Chondrocyte (in vitro differentiated cells): ENCODE results near the gene PRSS56. TPM values are rescaled to one million over a fixed set of nuclear protein-coding genes. Genes with fewer than 3 reads are reported as not detected.

Experiments used
- DNase-seq: peaks from one replicate; pipeline ENCODE4 v3.0.0; 2021; ENCODE audit warnings: mixed read lengths, low spot score
- H3K27ac Mint-ChIP-seq: one replicate; pipeline ENCODE4 v1.8.0; 2021; ENCODE audit warnings: mild to moderate bottlenecking, moderate library complexity, mixed read lengths; ENCODE audit not compliant: unreplicated experiment
- H3K27me3 Mint-ChIP-seq: 2 replicates; pipeline ENCODE4 v1.8.0; 2021; ENCODE audit warnings: low read depth, mixed read lengths
- H3K36me3 Mint-ChIP-seq: 2 replicates; pipeline ENCODE4 v1.8.0; 2021; ENCODE audit warnings: low read depth, mixed read lengths
- H3K4me1 Mint-ChIP-seq: 2 replicates; pipeline ENCODE4 v1.8.0; 2021; ENCODE audit warnings: low read depth, mild to moderate bottlenecking, mixed read lengths
- H3K4me3 Mint-ChIP-seq: one replicate; pipeline ENCODE4 v1.8.0; 2021; ENCODE audit warnings: mild to moderate bottlenecking, moderate library complexity, mixed read lengths; ENCODE audit not compliant: unreplicated experiment
- H3K9me3 Mint-ChIP-seq: 2 replicates; pipeline ENCODE4 v1.8.0; 2021; ENCODE audit warnings: low read depth, mixed read lengths
- CTCF ChIP-seq: fragments of 200-600 bp; sonication (generic); IDR thresholded peaks from 2 replicates; pipeline ENCODE4 v1.5.0; 2021; ENCODE audit warnings: antibody characterized with exemption, mild to moderate bottlenecking, moderate library complexity
- total RNA-seq: library from RNA; stranded (reverse); gene quantifications from 3 replicates; pipeline ENCODE4 v1.2.1, GENCODE V29; 2021

PRSS56 gene
- total RNA-seq, 1 donor from 2014 or later = not detected

- Mint-ChIP-seq H3K4me3 (no peak overlapping the region), H3K27me3 (no peaks in the 10 kb centered on the region), H3K9me3 (peaks cover 7% of the 10 kb centered on the region), H3K36me3 (peaks cover 7% of the 10 kb centered on the region), H3K4me1 (peaks cover 14% of the 10 kb centered on the region), H3K27ac (no peak overlapping the region)
- no peak for TF ChIP-seq CTCF
- peak; percentile 62 for DNase-seq
Measured at GRCh38 chr2:232545511-232546375, 25.6 kb downstream of the PRSS56 start.

- no peaks in the 10 kb centered on the region for H3K27me3 Mint-ChIP-seq
- TF ChIP-seq CTCF = no peak
- no peak overlapping the region for H3K4me3 Mint-ChIP-seq
- no peak for DNase-seq
- H3K36me3 Mint-ChIP-seq = peaks cover 7% of the 10 kb centered on the region
- no peak overlapping the region for H3K27ac Mint-ChIP-seq
- H3K9me3 Mint-ChIP-seq = peaks cover 7% of the 10 kb centered on the region
- H3K4me1 Mint-ChIP-seq = peaks cover 32% of the 10 kb centered on the region
Measured at GRCh38 chr2:232547991-232548390, 27.8 kb downstream of the PRSS56 start.

- Mint-ChIP-seq H3K9me3 (peaks cover 7% of the 10 kb centered on the region), H3K27me3 (no peaks in the 10 kb centered on the region), H3K36me3 (peaks cover 7% of the 10 kb centered on the region), H3K4me3 (peak overlapping the region; percentile 97), H3K27ac (peak overlapping the region; percentile 97), H3K4me1 (peaks cover 47% of the 10 kb centered on the region)
- no peak for DNase-seq
- TF ChIP-seq CTCF = no peak
Measured at GRCh38 chr2:232549655-232550353, 29.6 kb downstream of the PRSS56 start.

- H3K27ac Mint-ChIP-seq = peak within 1 kb of the TSS; percentile 97
- TF ChIP-seq CTCF = peak; percentile 69
- peaks cover 8% of the 10 kb centered on the region for H3K36me3 Mint-ChIP-seq
- no peaks in the 10 kb centered on the region for H3K27me3 Mint-ChIP-seq
- peaks cover 47% of the 10 kb centered on the region for H3K4me1 Mint-ChIP-seq
- peak within 1 kb of the TSS; percentile 97 for H3K4me3 Mint-ChIP-seq
- peak; percentile 98 for DNase-seq
- H3K9me3 Mint-ChIP-seq = peaks cover 7% of the 10 kb centered on the region
Measured at GRCh38 chr2:232550354-232551249, 30.4 kb downstream of the PRSS56 start, which contains the start of the genes EIF4E2 and TIGD1. Gene EIF4E2 (plus strand): TSS chr2:232550689. CDS start chr2:232550725, 36 bp downstream. Gene TIGD1 (minus strand): TSS chr2:232550557. CDS start chr2:232549882, 675 bp downstream.
